CD14-positive monocyte (primary cell): ENCODE measurements around the gene CADM1. TPM values are rescaled to one million over a fixed set of nuclear protein-coding genes. Genes with fewer than 3 reads are reported as not detected.

Experiments used
- DNase-seq, 3 donors: peaks; one replicate each; pipeline ENCODE4 v3.0.0-alpha.2; 2011 to 2022
- H2AFZ ChIP-seq: 2 replicates; pipeline ENCODE4 v1.6.0; 2012; ENCODE audit warnings: mild to moderate bottlenecking, low read depth, low read length, inconsistent platforms; ENCODE audit not compliant: insufficient read depth, poor library complexity, severe bottlenecking
- H3K27ac ChIP-seq, 2 donors: 1 replicate in 1 of 2; 2 replicates in 1 of 2; pipeline ENCODE4 v1.5.1; 2012 to 2013; ENCODE audit warnings: low read length in 2 of 2, control low read depth in 1 of 2, inconsistent platforms in 1 of 2, low read depth in 1 of 2, mild to moderate bottlenecking in 1 of 2
- H3K27me3 ChIP-seq, 2 donors: one replicate each; pipeline versions ENCODE4 v1.6.0 to v1.6.1; 2011 to 2013; ENCODE audit warnings: low read length in 2 of 2; ENCODE audit not compliant: control insufficient read depth in 2 of 2, insufficient read depth in 2 of 2
- H3K36me3 ChIP-seq, 2 donors: replicated peaks in 1 of 2; 1 replicate in 1 of 2; 2 replicates in 1 of 2; pipeline versions ENCODE4 v1.5.1 to v1.6.1; 2012 to 2013; ENCODE audit warnings: low read length in 2 of 2, control low read depth in 1 of 2, inconsistent platforms in 1 of 2, mild to moderate bottlenecking in 1 of 2; ENCODE audit not compliant: insufficient read depth in 2 of 2, control insufficient read depth in 1 of 2
- H3K4me1 ChIP-seq, 2 donors: 1 replicate in 1 of 2; 2 replicates in 1 of 2; pipeline versions ENCODE4 v1.5.1 to v1.6.1; 2012 to 2013; ENCODE audit warnings: low read length in 2 of 2, control low read depth in 1 of 2, inconsistent platforms in 1 of 2, mild to moderate bottlenecking in 1 of 2, moderate library complexity in 1 of 2; ENCODE audit not compliant: insufficient read depth in 2 of 2, control insufficient read depth in 1 of 2
- H3K4me2 ChIP-seq: replicated peaks from 2 replicates; pipeline ENCODE3; 2012; ENCODE audit warnings: low read length, moderate library complexity, mild to moderate bottlenecking; ENCODE audit not compliant: poor library complexity, severe bottlenecking; ENCODE audit errors: extremely low read depth
- H3K4me3 ChIP-seq, 3 experiments: fragments of 200-600 bp in 1 of 3; sonication (generic) in 1 of 3; replicated peaks in 1 of 3; 1 replicate in 2 of 3; 2 replicates in 1 of 3; pipeline ENCODE4 v1.5.1; 2011 to 2013; ENCODE audit warnings: low read length in 3 of 3, mild to moderate bottlenecking in 3 of 3, control low read depth in 2 of 3, low read depth in 2 of 3, inconsistent platforms in 1 of 3, moderate library complexity in 1 of 3
- H3K79me2 ChIP-seq: 2 replicates; pipeline ENCODE4 v1.6.0; 2012; ENCODE audit warnings: mild to moderate bottlenecking, control low read depth, inconsistent platforms, low read length, moderate library complexity; ENCODE audit not compliant: insufficient read depth
- H3K9ac ChIP-seq: 2 replicates; pipeline ENCODE4 v1.6.0; 2017; ENCODE audit warnings: low read length, mild to moderate bottlenecking; ENCODE audit not compliant: insufficient read depth, poor library complexity, severe bottlenecking
- H3K9me3 ChIP-seq, 2 donors: replicated peaks in 1 of 2; 1 replicate in 1 of 2; 2 replicates in 1 of 2; pipeline versions ENCODE4 v1.5.1 to v1.6.1; 2012 to 2013; ENCODE audit warnings: low read length in 2 of 2, control low read depth in 1 of 2; ENCODE audit not compliant: control insufficient read depth in 1 of 2, insufficient read depth in 1 of 2
- H4K20me1 ChIP-seq: 2 replicates; pipeline ENCODE4 v1.6.0; 2012; ENCODE audit warnings: mild to moderate bottlenecking, low read length, control low read depth, moderate library complexity; ENCODE audit not compliant: insufficient read depth
- H3K27ac Mint-ChIP-seq, 7 donors: one replicate each; pipeline ENCODE4 v1.8.0; 2020; ENCODE audit warnings: mild to moderate bottlenecking in 7 of 7, mixed read lengths in 7 of 7, moderate library complexity in 6 of 7, inconsistent platforms in 2 of 7
- H3K27me3 Mint-ChIP-seq, 3 donors: one replicate each; pipeline ENCODE4 v1.8.0; 2021 to 2022; ENCODE audit warnings: low read depth in 3 of 3, mild to moderate bottlenecking in 3 of 3, mixed read lengths in 3 of 3, moderate library complexity in 3 of 3, inconsistent platforms in 1 of 3
- H3K36me3 Mint-ChIP-seq, 2 donors: one replicate each; pipeline ENCODE4 v1.8.0; 2020; ENCODE audit warnings: mixed read lengths in 2 of 2, inconsistent platforms in 1 of 2, mild to moderate bottlenecking in 1 of 2
- H3K4me1 Mint-ChIP-seq: one replicate; pipeline ENCODE4 v1.8.0; 2020; ENCODE audit warnings: mild to moderate bottlenecking, mixed read lengths
- H3K4me3 Mint-ChIP-seq, 2 donors: one replicate each; pipeline ENCODE4 v1.8.0; 2020; ENCODE audit warnings: mild to moderate bottlenecking in 2 of 2, mixed read lengths in 2 of 2, moderate library complexity in 1 of 2
- H3K9me3 Mint-ChIP-seq, 7 donors: one replicate each; pipeline ENCODE4 v1.8.0; 2020 to 2022; ENCODE audit warnings: mixed read lengths in 7 of 7, mild to moderate bottlenecking in 6 of 7, moderate library complexity in 6 of 7, inconsistent platforms in 2 of 7
- WGBS: methylation state at CpG from one replicate; pipeline ENCODE4 v1.1.5; 2013; ENCODE audit warnings: missing lambda C conversion rate; ENCODE audit not compliant: insufficient coverage; 5-methylcytosine and 5-hydroxymethylcytosine counted together
- intact Hi-C, 2 donors: fragments of 100-400 bp; cut with micrococcal nuclease; formaldehyde crosslinking; loops; one replicate each; pipeline versions ENCODE4 v1.15.0 to v1.15.1; 2023
- polyA plus RNA-seq, 3 donors: library from polyadenylated mRNA; depleted of rRNA in 1 of 3; unstranded in 2 of 3; stranded (reverse) in 1 of 3; fragments of 300-500 nt in 2 of 3; fragments of >200 nt in 1 of 3; fragmentation: Illumina TruSeq in 2 of 3; gene quantifications; 1 replicate in 2 of 3; 2 replicates in 1 of 3; pipeline ENCODE4 v1.2.3, GENCODE V29; 2012 to 2021
- TF ChIP-seq, protein P1 (sequence below): fragments of 200-600 bp; IDR thresholded peaks from one replicate; pipeline ENCODE4 v1.8.0; 2022; ENCODE audit warnings: antibody characterized with exemption, mild to moderate bottlenecking

CADM1 gene
- polyA plus RNA-seq, 3 donors = not detected

GRCh38 chr11:115128226-115128625 is 376.0 kb downstream of the CADM1 start:
- H3K27me3 Mint-ChIP-seq = peaks cover 0 to 5% (median 0%) of the 10 kb centered on the region in 3 donors
- H3K36me3 Mint-ChIP-seq = no peaks in the 10 kb centered on the region
- H3K4me3 ChIP-seq = no peak overlapping the region
- no peaks in the 10 kb centered on the region for H3K27me3 ChIP-seq
- H3K79me2 ChIP-seq = no peaks in the 10 kb centered on the region
- peaks cover 0 to 4% of the 10 kb centered on the region in 2 donors for H3K9me3 ChIP-seq
- no peak overlapping the region for H3K4me2 ChIP-seq
- H3K4me1 ChIP-seq = no peaks in the 10 kb centered on the region
- no peak for DNase-seq
- no peak overlapping the region for H3K27ac ChIP-seq
- H2AFZ ChIP-seq = no peak overlapping the region
- no peaks in the 10 kb centered on the region for H3K36me3 ChIP-seq
- H3K4me3 Mint-ChIP-seq = no peak overlapping the region
- intact Hi-C loops = no loop called here
- TF ChIP-seq, protein P1, sequence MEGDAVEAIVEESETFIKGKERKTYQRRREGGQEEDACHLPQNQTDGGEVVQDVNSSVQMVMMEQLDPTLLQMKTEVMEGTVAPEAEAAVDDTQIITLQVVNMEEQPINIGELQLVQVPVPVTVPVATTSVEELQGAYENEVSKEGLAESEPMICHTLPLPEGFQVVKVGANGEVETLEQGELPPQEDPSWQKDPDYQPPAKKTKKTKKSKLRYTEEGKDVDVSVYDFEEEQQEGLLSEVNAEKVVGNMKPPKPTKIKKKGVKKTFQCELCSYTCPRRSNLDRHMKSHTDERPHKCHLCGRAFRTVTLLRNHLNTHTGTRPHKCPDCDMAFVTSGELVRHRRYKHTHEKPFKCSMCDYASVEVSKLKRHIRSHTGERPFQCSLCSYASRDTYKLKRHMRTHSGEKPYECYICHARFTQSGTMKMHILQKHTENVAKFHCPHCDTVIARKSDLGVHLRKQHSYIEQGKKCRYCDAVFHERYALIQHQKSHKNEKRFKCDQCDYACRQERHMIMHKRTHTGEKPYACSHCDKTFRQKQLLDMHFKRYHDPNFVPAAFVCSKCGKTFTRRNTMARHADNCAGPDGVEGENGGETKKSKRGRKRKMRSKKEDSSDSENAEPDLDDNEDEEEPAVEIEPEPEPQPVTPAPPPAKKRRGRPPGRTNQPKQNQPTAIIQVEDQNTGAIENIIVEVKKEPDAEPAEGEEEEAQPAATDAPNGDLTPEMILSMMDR = no peak
- H4K20me1 ChIP-seq = no peaks in the 10 kb centered on the region
- no peak overlapping the region for H3K27ac Mint-ChIP-seq
- H3K9me3 Mint-ChIP-seq = peaks cover 0 to 9% (median 0%) of the 10 kb centered on the region in 7 donors
- 85% methylated on average over 4 of the region's 4 CpGs for WGBS
- H3K9ac ChIP-seq = no peak overlapping the region
- no peaks in the 10 kb centered on the region for H3K4me1 Mint-ChIP-seq

DNA sequence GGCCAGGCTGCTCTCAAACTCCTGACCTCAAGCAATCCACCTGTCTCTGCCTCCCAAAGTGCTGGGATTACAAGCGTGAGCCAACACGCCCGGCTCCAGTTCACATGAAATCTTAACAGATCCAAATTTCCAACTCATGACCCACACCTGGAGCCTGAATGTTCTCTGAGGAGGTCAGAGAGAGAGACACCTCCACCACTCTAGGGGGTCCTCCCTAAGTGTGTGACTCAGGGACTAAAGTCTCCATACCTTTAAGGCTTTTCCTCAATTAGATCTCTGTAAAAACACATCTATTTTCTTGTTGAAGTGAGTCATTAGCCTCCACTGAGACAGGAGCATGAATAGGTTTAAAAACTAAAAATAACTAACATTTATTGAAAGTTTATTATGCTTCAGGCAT is 376.4 kb downstream of the CADM1 start:
- no peaks in the 10 kb centered on the region for H3K79me2 ChIP-seq
- H3K9ac ChIP-seq = no peak overlapping the region
- no peaks in the 10 kb centered on the region for H3K36me3 ChIP-seq
- intact Hi-C loops = no loop called here
- Mint-ChIP-seq H3K27me3 (peaks cover 0 to 5% (median 0%) of the 10 kb centered on the region in 3 donors), H3K9me3 (peaks cover 0 to 9% (median 0%) of the 10 kb centered on the region in 7 donors), H3K27ac (no peak overlapping the region), H3K4me1 (no peaks in the 10 kb centered on the region), H3K4me3 (no peak overlapping the region), H3K36me3 (no peaks in the 10 kb centered on the region)
- WGBS = 80% methylated on average over 3 of the region's 3 CpGs
- no peak for DNase-seq
- H4K20me1 ChIP-seq = no peaks in the 10 kb centered on the region
- H3K4me2 ChIP-seq = no peak overlapping the region
- H2AFZ ChIP-seq = no peak overlapping the region
- H3K27me3 ChIP-seq = no peaks in the 10 kb centered on the region
- H3K4me1 ChIP-seq = no peaks in the 10 kb centered on the region
- TF ChIP-seq, protein P1 = no peak
- H3K9me3 ChIP-seq = peaks cover 0 to 4% of the 10 kb centered on the region in 2 donors
- no peak overlapping the region for H3K27ac ChIP-seq
- no peak overlapping the region for H3K4me3 ChIP-seq
